NCI-H69 (cell line): ENCODE data around the gene PCDHA5.
"Not testable (repeated sequence)": the region's sequence is repeated elsewhere in the genome, so short reads cannot be mapped to it uniquely, and the experiment has no call there.

Experiments
- DNase-seq: peaks from one replicate; lab custom pipeline; 2025; lab: John Stamatoyannopoulos, UW

Gene PCDHA5

DNA sequence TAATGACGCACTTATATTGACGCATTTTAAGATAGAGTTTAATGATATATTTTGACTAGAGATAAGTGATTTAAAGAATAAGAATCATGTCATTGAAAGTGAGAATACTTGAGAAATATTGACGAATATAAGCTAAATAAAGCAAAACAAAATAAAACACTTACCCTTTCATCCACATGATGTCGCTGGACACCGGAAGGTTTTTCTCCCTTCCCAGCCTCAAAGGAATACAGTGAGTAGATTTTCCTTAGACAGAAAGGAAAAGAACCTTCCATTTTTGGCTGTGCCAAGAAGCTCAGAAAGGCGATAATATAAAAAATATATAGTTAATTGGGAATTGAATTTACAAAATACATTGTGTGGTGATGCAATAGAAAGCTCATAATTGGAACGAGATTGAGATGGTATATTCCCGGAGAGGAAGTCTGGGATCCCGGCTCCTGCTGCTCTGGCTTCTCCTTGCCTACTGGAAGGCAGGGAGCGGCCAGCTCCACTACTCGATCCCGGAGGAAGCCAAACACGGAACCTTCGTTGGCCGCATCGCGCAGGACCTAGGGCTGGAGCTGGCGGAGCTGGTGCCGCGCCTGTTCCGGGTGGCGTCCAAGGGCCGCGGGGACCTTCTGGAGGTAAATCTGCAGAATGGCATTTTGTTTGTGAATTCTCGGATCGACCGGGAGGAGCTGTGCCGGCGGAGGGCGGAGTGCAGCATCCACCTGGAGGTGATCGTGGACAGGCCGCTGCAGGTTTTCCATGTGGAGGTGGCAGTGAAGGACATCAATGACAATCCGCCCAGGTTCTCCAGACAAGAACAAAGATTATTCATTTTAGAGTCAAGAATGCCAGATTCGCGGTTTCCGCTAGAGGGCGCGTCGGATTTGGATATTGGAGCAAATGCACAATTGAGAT is at the start of gene PCDHA5:
TSS of gene PCDHA5 (plus strand) at position 239 of the 906 bp plus-strand sequence.
- DNase-seq, result no peak

GRCh38 chr5:140780512-140780911 is 40.9 kb upstream of the PCDHA5 start:
- DNase-seq, result no peak

- peak; percentile 80 for DNase-seq
These were observed 35.3 kb upstream of the PCDHA5 start, which contains the start of gene PCDHA1 for GRCh38 chr5:140785905-140786686. Gene PCDHA1 (plus strand): TSS chr5:140786140.

DNA sequence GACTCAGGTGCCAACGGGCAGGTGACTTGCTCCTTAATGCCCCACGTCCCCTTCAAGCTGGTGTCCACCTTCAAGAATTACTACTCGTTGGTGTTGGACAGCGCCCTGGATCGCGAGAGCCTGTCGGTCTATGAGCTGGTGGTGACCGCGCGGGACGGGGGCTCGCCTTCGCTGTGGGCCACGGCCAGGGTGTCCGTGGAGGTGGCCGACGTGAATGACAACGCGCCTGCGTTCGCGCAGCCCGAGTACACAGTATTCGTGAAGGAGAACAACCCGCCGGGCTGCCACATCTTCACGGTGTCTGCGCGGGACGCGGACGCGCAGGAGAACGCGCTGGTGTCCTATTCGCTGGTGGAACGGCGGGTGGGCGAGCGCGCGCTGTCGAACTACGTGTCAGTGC is 34.0 kb upstream of the PCDHA5 start:
- not testable (repeated sequence) for DNase-seq

GRCh38 chr5:140787849-140788504 is 33.4 kb upstream of the PCDHA5 start:
- DNase-seq, result not testable (repeated sequence)

GRCh38 chr5:140791089-140791488 is 30.3 kb upstream of the PCDHA5 start:
- no peak for DNase-seq

GRCh38 chr5:140794595-140795258 is 26.7 kb upstream of the PCDHA5 start, which contains the start of gene PCDHA2:
Gene PCDHA2 (plus strand): TSS chr5:140794852.
- DNase-seq, result peak; percentile 27

DNA sequence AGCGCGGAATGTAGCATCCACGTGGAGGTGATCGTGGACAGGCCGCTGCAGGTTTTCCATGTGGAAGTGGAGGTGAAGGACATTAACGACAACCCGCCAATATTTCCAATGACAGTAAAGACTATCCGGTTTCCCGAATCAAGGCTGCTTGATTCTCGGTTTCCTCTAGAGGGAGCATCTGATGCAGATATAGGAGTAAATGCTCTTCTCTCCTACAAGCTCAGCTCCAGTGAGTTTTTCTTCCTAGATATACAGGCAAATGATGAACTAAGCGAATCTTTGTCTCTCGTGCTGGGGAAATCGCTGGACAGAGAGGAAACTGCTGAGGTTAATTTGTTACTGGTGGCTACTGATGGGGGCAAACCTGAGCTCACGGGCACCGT is 26.2 kb upstream of the PCDHA5 start:
- peak; percentile 25 for DNase-seq

DNA sequence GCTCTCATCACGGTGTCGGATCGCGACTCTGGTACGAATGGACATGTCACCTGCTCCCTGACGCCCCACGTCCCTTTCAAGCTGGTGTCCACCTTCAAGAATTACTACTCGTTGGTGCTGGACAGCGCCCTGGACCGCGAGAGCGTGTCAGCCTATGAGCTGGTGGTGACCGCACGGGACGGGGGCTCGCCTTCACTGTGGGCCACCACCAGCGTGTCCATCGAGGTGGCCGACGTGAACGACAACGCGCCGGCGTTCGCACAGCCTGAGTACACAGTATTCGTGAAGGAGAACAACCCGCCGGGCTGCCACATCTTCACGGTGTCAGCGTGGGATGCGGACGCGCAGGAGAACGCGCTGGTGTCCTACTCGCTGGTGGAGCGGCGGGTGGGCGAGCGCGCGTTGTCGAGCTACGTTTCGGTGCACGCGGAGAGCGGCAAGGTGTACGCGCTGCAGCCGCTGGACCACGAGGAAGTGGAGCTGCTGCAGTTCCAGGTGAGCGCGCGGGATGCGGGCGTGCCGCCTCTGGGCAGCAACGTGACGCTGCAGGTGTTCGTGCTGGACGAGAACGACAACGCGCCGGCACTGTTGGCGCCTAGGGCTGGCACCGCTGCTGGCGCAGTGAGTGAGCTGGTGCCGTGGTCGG is 25.2 kb upstream of the PCDHA5 start:
- DNase-seq, result not testable (repeated sequence)

DNA sequence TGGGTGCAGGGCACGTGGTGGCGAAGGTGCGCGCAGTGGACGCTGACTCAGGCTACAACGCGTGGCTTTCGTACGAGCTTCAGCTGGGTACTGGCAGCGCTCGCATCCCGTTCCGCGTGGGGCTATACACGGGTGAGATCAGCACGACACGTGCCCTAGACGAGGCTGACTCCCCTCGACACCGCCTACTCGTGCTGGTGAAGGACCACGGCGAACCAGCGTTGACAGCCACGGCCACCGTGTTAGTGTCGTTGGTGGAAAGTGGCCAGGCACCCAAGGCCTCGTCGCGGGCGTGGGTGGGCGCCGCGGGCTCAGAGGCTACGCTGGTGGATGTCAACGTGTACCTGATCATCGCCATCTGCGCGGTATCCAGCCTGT is 24.7 kb upstream of the PCDHA5 start:
- no peak for DNase-seq

GRCh38 chr5:140800816-140801493 is 20.5 kb upstream of the PCDHA5 start, which contains the start of gene PCDHA3:
Gene PCDHA3 (plus strand): TSS chr5:140801057.
- peak; percentile 6 for DNase-seq

DNA sequence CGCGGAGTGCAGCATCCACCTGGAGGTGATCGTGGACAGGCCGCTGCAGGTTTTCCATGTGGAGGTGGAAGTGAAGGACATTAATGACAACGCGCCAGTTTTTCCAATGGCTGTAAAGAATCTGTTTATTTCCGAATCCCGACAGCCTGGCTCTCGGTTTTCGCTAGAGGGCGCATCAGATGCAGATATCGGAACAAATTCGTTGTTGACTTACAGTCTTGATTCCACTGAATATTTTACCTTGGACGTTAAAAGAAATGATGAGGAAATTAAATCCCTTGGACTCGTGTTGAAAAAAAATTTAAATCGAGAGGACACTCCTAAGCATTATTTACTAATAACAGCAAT is 19.9 kb upstream of the PCDHA5 start:
- no peak for DNase-seq

DNA sequence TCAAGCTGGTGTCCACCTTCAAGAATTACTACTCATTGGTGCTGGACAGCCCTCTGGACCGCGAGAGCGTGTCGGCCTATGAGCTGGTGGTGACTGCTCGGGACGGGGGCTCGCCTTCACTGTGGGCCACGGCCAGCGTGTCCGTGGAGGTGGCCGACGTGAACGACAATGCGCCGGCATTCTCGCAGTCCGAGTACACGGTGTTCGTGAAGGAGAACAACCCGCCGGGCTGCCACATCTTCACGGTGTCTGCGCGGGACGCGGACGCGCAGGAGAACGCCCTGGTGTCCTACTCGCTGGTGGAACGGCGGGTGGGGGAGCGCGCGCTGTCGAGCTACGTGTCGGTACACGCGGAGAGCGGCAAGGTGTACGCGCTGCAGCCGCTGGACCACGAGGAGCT is 19.0 kb upstream of the PCDHA5 start:
- not testable (repeated sequence) for DNase-seq

- DNase-seq, result no peak
These were observed 18.6 kb upstream of the PCDHA5 start for GRCh38 chr5:140802781-140803271.

DNA sequence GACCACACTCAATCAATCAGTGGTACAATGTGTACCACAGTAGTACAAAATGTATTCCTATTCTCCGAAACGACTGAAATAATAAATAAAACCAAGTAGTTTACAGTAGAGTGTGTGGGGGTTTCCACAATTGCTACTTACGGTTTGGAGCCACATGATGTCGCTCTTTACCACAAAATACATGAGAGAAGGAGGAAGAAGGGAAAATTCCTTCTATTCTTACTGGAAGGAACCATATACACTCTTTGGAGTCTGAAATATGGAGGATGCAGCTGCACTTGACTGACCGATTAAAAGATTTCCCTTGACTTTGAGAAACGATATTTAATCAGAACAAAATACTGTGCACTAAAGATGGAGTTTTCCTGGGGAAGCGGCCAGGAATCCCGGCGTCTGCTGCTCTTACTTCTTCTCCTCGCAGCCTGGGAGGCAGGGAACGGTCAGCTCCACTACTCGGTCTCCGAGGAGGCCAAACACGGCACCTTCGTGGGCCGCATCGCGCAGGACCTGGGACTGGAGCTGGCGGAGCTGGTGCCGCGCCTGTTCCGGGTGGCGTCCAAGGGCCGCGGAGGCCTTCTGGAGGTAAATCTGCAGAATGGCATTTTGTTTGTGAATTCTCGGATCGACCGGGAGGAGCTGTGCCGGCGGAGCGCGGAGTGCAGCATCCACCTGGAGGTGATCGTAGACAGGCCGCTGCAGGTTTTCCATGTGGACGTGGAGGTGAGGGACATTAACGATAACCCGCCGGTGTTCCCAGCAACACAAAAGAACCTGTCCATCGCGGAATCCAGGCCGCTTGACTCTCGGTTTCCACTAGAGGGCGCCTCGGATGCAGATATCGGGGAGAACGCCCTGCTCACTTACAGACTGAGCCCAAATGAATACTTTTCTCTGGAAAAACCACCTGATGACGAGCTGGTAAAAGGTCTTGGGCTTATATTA is 14.3 kb upstream of the PCDHA5 start, which contains the start of gene PCDHA4:
TSS of gene PCDHA4 (plus strand) at position 235 of the 942 bp plus-strand sequence.
- peak; percentile 80 for DNase-seq

DNA sequence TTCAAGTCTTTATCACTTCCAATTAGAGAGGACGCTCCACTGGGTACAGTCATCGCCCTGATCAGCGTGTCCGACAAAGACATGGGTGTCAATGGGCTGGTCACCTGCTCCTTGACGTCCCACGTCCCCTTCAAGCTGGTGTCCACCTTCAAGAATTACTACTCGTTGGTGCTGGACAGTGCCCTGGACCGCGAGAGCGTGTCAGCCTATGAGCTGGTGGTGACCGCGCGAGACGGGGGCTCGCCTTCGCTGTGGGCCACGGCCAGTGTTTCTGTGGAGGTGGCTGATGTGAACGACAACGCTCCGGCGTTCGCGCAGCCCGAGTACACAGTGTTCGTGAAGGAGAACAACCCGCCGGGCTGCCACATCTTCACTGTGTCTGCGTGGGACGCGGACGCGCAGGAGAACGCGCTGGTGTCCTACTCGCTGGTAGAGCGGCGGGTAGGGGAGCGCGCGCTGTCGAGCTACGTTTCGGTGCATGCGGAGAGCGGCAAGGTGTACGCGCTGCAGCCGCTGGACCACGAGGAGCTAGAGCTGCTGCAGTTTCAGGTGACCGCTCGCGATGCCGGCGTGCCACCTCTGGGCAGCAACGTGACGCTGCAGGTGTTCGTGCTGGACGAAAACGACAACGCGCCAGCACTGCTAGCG is 13.0 kb upstream of the PCDHA5 start:
- not testable (repeated sequence) for DNase-seq

GRCh38 chr5:140808889-140809291 is 12.5 kb upstream of the PCDHA5 start:
- no peak for DNase-seq

- DNase-seq, result no peak
These were observed 842 bp downstream of the PCDHA5 start for GRCh38 chr5:140822281-140822629.

GRCh38 chr5:140822969-140823368 is 1.6 kb downstream of the PCDHA5 start:
- not testable (repeated sequence) for DNase-seq
